Occipital lobe (tissue), 2 donors: Measurements from ENCODE around the gene MT3. TPM values are rescaled to one million over a fixed set of nuclear protein-coding genes. Genes with fewer than 3 reads are reported as not detected.
A peak's percentile ranks its signal among the peaks of the same experiment; 100 is the strongest.
"Not testable (repeated sequence)": the region's sequence is repeated elsewhere in the genome, so short reads cannot be mapped to it uniquely, and the experiment has no call there.

Experiments
- DNase-seq: peaks from one replicate; lab custom pipeline; 2025; lab: John Stamatoyannopoulos, UW
- total RNA-seq: library from RNA; depleted of rRNA; stranded (reverse); fragments of >200 nt; gene quantifications from one replicate; pipeline ENCODE4 v1.2.3, GENCODE V29; 2014

MT3 gene
- total RNA-seq, 1 donor from 2014 or later: 8.6 TPM

- DNase-seq: peak; percentile 50
These were observed 20.2 kb downstream of the MT3 start for GRCh38 chr16:56609463-56609921.

GRCh38 chr16:56610017-56610608, 20.8 kb downstream of the MT3 start:
- no peak for DNase-seq

GRCh38 chr16:56610609-56611111, 21.3 kb downstream of the MT3 start:
- no peak for DNase-seq

- no peak for DNase-seq
These were observed 22.0 kb downstream of the MT3 start for GRCh38 chr16:56611281-56611833.

GRCh38 chr16:56613706-56614105, 24.4 kb downstream of the MT3 start:
- no peak for DNase-seq

GRCh38 chr16:56614549-56614991, 25.2 kb downstream of the MT3 start:
- no peak for DNase-seq

GRCh38 chr16:56615353-56615752, 26.0 kb downstream of the MT3 start:
- no peak for DNase-seq

- DNase-seq: no peak
These were observed 27.4 kb downstream of the MT3 start for GRCh38 chr16:56616608-56617211.

GRCh38 chr16:56617212-56618085, 28.1 kb downstream of the MT3 start:
- DNase-seq: no peak

GRCh38 chr16:56618138-56618537, 28.8 kb downstream of the MT3 start:
- no peak for DNase-seq

- no peak for DNase-seq
These were observed 31.1 kb downstream of the MT3 start for GRCh38 chr16:56620339-56620897.

- not testable (repeated sequence) for DNase-seq
These were observed 32.5 kb downstream of the MT3 start for GRCh38 chr16:56621665-56622445.

GRCh38 chr16:56623184-56623583, 33.9 kb downstream of the MT3 start:
- not testable (repeated sequence) for DNase-seq

- DNase-seq: no peak
These were observed 34.3 kb downstream of the MT3 start for GRCh38 chr16:56623637-56624036.

GRCh38 chr16:56625140-56625942, 36.0 kb downstream of the MT3 start, which contains the start of gene MT1E:
Gene MT1E, plus strand, starts transcription at chr16:56625781. Its CDS starts 71 bp downstream, at chr16:56625852.
- peak; percentile 47 for DNase-seq

- DNase-seq: no peak
These were observed 36.8 kb downstream of the MT3 start for GRCh38 chr16:56625943-56626654.

GRCh38 chr16:56626685-56627084, 37.4 kb downstream of the MT3 start:
- DNase-seq: no peak

GRCh38 chr16:56628486-56629350, 39.4 kb downstream of the MT3 start:
- no peak for DNase-seq
